HepG2 (cell line): ENCODE results near the gene SCN4B. TPM values are rescaled to one million over a fixed set of nuclear protein-coding genes. Genes with fewer than 3 reads are reported as not detected.

Experiments used
- BRD4 ChIP-seq: sonication (generic); formaldehyde crosslinking; IDR thresholded peaks from 2 replicates; pipeline ENCODE4 v1.4.0; 2020; ENCODE audit warnings: missing genetic modification reagents
- HNF4A ChIP-seq: sonication (generic); formaldehyde crosslinking; IDR thresholded peaks from 2 replicates; pipeline ENCODE4 v1.4.0; 2020; ENCODE audit warnings: missing genetic modification reagents
- MTA3 ChIP-seq: sonication (generic); formaldehyde crosslinking; IDR thresholded peaks from 2 replicates; pipeline ENCODE4 v1.4.0; 2020; ENCODE audit warnings: missing genetic modification reagents
- PAF1 ChIP-seq: IDR thresholded peaks from 2 replicates; pipeline ENCODE4 v1.6.1; 2016; ENCODE audit warnings: missing genetic modification reagents, missing compliant biosample characterization
- POLR2A ChIP-seq, 2 experiments: IDR thresholded peaks; 2 replicates each; pipeline ENCODE4 v1.6.1; 2011; ENCODE audit warnings: low read depth in 2 of 2, low read length in 2 of 2, mild to moderate bottlenecking in 1 of 2, moderate library complexity in 1 of 2; ENCODE audit not compliant: insufficient read depth in 1 of 2
- YY1 ChIP-seq: IDR thresholded peaks from 2 replicates; pipeline ENCODE4 v1.6.1; 2011; ENCODE audit warnings: low read length, low read depth, moderate library complexity, mild to moderate bottlenecking; ENCODE audit not compliant: insufficient read depth, insufficient replicate concordance
- ZNF543 ChIP-seq: sonication (generic); formaldehyde crosslinking; IDR thresholded peaks from 2 replicates; pipeline ENCODE4 v1.4.0; 2020; ENCODE audit warnings: mild to moderate bottlenecking, missing genetic modification reagents
- ZNF644 ChIP-seq: IDR thresholded peaks from 2 replicates; pipeline ENCODE4 v1.6.1; 2016; ENCODE audit warnings: low read depth
- ZNF777 ChIP-seq: sonication (generic); formaldehyde crosslinking; IDR thresholded peaks from 2 replicates; pipeline ENCODE4 v1.4.0; 2020; ENCODE audit warnings: missing genetic modification reagents
- polyA plus RNA-seq, 8 experiments: library from polyadenylated mRNA; depleted of rRNA in 3 of 8; stranded (reverse) in 7 of 8; unstranded in 1 of 8; fragments of >200 nt; fragmentation: Illumina TruSeq in 4 of 8; extraction: Trizol in 4 of 8; gene quantifications; 2 replicates each; pipeline versions ENCODE4 v1.2.1 to v1.2.3, GENCODE V29; 2011 to 2016; ENCODE audit warnings: low read depth in 4 of 8, missing spikeins in 1 of 8, mixed read lengths in 1 of 8; ENCODE audit not compliant: insufficient read depth in 1 of 8
- total RNA-seq, 5 experiments: library from RNA; depleted of rRNA; stranded (reverse); fragments of >200 nt; fragmentation: Illumina TruSeq; extraction: Trizol; gene quantifications; 2 replicates each; pipeline ENCODE4 v1.2.3, GENCODE V29; 2016; ENCODE audit warnings: low read depth in 1 of 5
- TF ChIP-seq, protein P1 (sequence below): sonication (generic); formaldehyde crosslinking; IDR thresholded peaks from 2 replicates; pipeline ENCODE4 v1.4.0; 2020; ENCODE audit warnings: mild to moderate bottlenecking, missing genetic modification reagents, borderline replicate concordance
- TF ChIP-seq, protein P2 (sequence below): sonication (generic); formaldehyde crosslinking; IDR thresholded peaks from 2 replicates; pipeline ENCODE4 v1.8.0; 2022; ENCODE audit warnings: mild to moderate bottlenecking, missing genetic modification reagents

SCN4B gene
- total and polyA plus RNA-seq, 2 of the 13 experiments (the other 11 are each of a cell fraction or from before 2014, with no cell fraction given): 0.04 to 0.29 TPM

DNA sequence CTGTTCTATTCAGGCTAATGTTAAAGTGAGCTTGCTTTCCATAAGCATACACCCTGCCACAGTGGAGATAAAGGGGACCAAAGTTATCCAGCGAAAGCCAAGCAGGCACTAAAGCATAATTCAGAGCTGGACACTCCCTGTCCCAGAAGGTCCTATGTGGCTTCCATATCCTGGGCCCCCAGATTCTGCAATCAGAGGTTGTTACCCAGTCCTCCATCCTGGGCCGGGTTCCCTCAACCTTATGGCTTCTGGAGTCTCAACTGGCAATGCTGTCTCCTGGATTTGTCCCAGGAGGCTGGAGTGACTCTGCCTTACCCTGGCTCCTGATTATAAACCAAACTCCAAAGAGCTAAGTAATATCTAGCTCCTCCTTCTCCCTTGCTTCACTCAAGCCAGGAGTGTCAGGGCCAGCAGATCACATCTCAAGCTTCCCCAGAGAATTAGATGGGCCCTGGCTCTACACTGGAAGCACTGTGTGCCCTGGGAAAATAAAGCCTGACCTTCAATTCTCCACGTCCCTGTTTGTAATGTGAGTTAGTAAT is 51.9 kb downstream of the SCN4B start (continued):
- TF ChIP-seq, protein P1, sequence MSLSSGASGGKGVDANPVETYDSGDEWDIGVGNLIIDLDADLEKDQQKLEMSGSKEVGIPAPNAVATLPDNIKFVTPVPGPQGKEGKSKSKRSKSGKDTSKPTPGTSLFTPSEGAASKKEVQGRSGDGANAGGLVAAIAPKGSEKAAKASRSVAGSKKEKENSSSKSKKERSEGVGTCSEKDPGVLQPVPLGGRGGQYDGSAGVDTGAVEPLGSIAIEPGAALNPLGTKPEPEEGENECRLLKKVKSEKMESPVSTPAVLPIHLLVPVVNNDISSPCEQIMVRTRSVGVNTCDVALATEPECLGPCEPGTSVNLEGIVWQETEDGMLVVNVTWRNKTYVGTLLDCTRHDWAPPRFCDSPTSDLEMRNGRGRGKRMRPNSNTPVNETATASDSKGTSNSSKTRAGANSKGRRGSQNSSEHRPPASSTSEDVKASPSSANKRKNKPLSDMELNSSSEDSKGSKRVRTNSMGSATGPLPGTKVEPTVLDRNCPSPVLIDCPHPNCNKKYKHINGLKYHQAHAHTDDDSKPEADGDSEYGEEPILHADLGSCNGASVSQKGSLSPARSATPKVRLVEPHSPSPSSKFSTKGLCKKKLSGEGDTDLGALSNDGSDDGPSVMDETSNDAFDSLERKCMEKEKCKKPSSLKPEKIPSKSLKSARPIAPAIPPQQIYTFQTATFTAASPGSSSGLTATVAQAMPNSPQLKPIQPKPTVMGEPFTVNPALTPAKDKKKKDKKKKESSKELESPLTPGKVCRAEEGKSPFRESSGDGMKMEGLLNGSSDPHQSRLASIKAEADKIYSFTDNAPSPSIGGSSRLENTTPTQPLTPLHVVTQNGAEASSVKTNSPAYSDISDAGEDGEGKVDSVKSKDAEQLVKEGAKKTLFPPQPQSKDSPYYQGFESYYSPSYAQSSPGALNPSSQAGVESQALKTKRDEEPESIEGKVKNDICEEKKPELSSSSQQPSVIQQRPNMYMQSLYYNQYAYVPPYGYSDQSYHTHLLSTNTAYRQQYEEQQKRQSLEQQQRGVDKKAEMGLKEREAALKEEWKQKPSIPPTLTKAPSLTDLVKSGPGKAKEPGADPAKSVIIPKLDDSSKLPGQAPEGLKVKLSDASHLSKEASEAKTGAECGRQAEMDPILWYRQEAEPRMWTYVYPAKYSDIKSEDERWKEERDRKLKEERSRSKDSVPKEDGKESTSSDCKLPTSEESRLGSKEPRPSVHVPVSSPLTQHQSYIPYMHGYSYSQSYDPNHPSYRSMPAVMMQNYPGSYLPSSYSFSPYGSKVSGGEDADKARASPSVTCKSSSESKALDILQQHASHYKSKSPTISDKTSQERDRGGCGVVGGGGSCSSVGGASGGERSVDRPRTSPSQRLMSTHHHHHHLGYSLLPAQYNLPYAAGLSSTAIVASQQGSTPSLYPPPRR: no peak
- TF ChIP-seq HNF4A (CRISPR knock-in tag) (no peak), ZNF777 (CRISPR knock-in tag) (no peak), POLR2A (IDR thresholded peaks at IDR 0.05; ENCODE audit: insufficient read depth in 1 of 2, low read depth in 2 of 2, low read length in 2 of 2) (no peak), YY1 (no peak), ZNF644 (CRISPR knock-in tag) (no peak), PAF1 (CRISPR knock-in tag) (no peak), ZNF543 (no peak), BRD4 (no peak), MTA3 (no peak)
- TF ChIP-seq, protein P2, sequence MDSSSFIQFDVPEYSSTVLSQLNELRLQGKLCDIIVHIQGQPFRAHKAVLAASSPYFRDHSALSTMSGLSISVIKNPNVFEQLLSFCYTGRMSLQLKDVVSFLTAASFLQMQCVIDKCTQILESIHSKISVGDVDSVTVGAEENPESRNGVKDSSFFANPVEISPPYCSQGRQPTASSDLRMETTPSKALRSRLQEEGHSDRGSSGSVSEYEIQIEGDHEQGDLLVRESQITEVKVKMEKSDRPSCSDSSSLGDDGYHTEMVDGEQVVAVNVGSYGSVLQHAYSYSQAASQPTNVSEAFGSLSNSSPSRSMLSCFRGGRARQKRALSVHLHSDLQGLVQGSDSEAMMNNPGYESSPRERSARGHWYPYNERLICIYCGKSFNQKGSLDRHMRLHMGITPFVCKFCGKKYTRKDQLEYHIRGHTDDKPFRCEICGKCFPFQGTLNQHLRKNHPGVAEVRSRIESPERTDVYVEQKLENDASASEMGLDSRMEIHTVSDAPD (CRISPR knock-in tag): no peak
